HG03039 (cell line): ENCODE results near the gene HTT.

ENCODE experiments used
- ATAC-seq: cut with Tn5 transposase; IDR thresholded peaks from one replicate; pipeline ENCODE4 v1.9.1; 2021; ENCODE audit warnings: mild to moderate bottlenecking, moderate library complexity; ENCODE audit not compliant: unreplicated experiment

The HTT gene

DNA sequence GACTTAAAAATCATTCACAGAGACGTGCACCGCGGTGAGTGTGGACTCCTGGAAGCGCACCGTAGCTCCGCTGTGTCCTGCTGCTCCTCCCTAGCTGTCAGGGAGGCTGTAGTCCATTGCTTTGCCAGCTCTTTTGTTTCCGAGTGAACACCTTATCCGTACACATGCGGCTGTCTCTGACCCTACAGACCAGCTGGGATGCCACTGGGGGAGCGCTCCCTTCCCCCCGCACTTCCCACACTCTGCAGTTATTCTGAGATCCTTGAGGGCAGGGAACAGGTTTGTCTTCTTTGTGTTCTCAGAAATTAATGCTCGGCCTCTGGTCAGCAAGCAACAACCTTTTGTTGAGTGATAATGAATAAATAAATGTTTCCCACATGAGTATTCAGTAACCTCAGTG lies 140.8 kb downstream of the HTT start:
- ATAC-seq = no peak

DNA sequence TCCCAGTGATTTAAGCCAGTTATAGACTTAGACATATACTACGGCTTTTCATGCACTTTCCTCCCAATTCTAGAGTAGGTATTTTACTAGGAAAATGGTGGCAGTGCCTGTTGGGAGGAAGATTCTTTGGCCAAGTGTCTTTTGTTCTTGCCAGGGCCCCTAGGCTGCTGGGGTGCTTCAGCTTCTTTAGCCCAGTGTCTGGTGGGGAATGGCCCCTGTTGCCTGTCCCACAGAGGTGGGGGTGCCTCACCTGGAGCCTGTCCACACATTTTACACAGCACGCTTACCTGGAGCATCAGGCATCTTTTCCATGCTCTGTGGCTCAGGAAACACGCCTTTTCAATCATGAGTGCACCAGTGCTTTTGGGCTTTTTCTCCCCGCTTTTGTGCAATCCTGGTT lies 141.3 kb downstream of the HTT start:
- no peak for ATAC-seq

DNA sequence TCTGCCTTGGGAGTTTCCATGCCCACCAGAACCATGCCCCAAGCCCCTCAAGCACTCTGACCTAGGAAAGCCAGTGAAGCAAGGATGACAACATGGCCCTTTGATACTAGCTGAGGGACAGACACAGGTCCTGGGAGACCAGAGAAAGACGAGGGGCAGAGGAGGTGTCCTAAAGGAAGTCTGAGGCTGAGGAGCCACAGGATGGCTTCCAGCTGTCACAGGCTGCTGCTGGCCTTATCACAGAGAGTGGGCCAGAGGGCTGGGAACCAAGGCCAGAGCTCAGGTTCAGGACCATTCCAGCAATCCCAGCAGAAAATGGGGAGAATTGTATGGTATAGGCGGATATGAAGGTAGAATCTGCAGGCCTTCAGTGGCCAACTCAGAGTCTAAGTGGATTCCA lies 142.8 kb downstream of the HTT start:
- no peak for ATAC-seq

DNA sequence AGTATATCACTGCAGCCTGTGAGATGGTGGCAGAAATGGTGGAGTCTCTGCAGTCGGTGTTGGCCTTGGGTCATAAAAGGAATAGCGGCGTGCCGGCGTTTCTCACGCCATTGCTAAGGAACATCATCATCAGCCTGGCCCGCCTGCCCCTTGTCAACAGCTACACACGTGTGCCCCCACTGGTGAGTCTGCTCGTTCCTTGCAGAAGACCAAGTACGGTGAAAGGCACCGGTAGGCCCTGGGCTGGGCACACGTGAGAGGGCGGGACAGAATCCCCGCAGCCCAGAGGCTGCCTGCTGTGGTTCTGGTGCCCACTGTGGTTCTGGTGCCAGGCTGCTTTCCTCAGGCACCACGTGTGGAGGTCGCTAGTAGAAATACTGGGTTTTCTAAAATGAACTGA lies 143.3 kb downstream of the HTT start:
- no peak for ATAC-seq

DNA sequence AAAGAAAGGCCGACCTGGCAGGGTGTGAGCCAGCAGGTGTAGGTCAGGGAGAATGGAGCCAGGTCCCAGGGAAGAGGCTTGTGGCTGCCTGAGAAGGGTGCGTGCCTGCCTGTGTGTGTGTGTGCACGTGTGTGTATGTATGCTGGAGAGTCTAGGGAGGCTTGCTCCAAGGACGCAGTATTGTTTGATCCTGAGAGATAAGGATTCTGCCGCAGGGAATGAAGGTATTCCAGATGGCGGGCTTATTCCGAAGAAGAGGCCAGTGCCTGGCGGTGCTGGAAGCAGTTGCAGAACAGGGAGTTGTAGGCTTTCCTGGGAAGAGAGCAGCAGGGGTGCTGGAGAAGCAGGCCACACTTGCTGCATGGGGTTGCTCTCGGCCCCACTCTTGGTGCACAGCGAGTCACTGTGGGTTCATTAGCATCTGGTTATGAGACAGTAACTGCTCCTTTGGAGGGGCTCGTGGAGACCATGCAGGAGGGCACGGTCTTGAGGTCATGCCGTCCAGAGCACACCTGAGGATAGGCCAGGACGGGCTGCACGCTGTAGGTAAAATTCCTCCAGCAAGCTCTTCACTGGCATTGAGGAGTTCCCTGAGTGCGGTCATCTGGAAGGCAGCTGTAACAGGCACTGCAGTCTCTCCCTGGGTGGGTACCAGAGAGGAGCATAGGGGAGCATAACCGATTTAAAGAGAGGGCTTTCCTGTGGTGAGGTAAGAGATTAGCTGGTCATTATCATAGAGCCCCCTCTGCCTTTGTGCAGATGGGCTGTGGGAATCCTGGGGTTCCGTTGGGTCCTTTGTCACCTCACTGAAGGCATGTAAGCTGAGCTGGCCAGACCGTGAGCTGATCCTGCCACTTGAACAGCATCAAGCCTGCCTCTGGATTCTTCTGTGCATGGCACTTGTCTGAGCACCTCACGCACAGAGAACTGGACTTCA lies 144.6 kb downstream of the HTT start:
- ATAC-seq = no peak

DNA sequence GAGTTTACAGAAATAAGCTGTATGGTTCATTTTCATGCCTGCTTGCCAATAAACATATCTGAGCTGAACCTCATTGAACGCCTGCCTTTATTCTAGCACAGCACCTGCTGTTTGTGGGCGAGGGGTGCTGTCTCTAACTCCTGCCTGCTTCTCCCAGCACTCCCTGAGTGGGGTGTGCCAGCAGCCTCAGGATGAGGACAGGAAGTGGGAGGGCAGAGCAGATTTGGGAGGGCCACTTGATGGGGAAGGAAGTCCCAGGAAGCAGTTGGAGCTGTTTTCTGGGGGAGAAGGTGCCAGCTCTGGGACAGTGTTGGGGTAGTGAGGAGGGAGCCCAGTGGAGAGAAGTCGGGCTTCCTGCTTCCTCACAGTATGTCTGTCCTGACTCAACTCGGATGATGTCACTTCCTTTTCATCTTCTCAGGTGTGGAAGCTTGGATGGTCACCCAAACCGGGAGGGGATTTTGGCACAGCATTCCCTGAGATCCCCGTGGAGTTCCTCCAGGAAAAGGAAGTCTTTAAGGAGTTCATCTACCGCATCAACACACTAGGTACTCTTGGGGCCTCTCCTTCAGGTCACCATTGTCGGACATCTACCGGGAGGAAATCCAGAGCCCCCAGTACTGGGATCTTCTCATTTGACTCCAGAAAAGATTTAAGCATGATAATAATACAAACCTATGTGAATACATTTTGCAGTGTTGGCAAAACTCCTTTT lies 145.4 kb downstream of the HTT start:
- no peak for ATAC-seq

DNA sequence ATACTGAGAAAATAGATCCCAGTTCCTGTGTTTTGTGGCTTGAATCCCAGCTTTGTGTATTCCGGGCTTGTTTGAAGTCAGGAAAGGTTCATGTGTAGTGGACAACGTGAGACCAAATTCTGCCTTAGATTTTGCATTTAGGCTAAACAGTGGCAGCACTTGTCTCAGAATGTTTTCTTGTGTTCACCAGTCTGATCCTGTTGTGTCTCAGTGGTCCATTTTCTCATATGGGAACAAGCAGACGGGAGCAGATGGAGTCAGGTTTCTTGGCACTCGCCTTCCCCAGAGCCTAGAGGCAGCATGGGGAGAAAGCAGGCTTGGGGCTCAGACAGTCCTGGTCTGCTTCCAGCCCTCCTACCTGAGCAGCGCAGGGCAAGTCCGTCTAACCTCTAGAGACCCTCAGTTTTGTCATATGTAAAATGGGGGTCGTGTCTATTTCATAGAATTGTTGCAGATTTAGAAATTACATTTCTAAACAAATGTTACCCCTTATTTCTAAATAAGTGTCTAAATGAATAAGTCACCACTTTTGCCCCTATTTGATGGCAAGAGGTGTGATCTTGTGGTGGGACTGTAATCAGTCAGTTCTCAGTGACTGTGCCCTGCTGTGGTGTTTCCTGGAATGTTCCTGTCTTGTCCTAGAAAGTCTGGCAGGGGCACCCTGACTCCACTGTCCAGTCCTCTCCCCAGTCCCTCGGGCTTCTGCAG lies 146.1 kb downstream of the HTT start:
- ATAC-seq = no peak

DNA sequence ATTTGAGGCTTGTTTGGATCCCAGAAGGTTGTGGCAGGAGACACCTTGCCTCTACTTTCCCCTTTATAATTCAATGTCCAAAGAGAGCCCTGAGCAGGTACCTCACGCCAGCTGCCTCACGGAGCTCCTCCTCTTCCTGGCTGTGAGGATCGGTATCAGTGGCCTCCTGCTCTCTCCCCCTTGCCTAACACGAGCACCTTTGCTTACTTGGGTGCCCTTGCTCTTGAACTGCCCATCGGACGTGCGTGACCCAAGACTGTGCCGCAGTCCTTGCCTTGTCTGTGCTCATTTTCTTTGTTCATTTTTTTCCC lies 146.7 kb downstream of the HTT start:
- ATAC-seq = no peak

DNA sequence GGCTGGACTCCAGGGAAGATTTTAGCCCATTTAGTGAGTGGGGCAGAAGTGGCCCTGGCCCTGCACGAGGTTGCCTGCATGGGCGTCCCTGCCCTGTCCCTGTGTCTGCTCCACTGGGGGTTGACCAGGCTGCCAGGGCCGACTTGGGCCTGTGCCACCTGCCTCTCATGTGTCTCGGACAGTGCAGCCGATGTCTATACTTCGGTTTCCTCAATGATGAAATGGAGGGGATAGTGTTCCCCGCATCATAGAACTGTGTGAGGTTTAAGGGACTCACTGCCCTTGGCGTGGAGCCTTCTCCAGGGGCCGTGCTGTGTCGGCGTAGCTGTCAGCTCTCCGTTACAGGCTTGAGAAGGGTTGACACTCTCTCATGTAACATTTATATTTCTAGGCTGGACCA lies 147.5 kb downstream of the HTT start:
- no peak for ATAC-seq

DNA sequence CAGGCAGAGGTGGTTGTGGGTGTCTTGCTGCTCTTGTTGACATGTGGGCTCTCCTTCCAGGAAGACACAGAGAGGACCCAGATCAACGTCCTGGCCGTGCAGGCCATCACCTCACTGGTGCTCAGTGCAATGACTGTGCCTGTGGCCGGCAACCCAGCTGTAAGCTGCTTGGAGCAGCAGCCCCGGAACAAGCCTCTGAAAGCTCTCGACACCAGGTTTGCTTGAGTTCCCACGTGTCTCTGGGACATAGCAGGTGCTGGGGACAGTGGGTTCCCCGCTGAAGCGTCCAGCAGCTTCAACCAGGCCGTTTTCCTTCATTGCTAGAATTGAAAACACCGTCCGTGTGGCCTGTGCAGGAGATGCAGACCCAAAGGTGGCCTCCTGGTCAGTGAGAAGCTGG lies 148.9 kb downstream of the HTT start:
- no peak for ATAC-seq

DNA sequence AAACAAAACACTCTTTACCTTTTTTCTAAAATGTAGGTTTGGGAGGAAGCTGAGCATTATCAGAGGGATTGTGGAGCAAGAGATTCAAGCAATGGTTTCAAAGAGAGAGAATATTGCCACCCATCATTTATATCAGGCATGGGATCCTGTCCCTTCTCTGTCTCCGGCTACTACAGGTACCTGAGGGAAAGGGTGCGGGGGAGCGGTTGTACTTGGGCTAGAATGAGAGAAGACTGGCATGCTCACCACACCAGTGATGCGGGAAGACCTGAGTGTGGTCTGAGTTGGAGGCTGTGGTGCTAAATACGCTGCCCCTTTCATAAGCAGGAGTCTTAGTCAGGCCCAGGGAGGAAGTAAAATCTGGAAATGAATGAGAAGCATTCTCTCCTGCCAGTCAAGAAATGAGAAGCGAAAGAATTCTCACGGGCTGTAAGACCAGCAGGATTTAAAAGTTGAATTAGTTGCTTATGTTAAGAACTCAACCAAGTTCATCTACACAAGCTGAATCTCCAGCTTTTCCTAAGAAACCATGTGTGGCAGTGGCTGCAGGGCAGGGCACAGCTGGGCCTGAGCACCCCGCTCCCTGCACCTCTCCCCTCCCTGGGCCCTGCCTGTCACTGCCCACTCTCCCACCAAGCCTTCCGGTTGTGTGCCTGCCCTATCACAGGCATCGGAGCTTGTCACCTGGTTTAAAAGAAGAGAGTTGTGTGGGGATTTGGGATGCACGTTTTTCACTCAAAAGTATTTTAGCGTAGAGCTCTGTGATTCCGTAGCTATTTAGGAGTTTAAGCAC lies 149.7 kb downstream of the HTT start:
- no peak for ATAC-seq

DNA sequence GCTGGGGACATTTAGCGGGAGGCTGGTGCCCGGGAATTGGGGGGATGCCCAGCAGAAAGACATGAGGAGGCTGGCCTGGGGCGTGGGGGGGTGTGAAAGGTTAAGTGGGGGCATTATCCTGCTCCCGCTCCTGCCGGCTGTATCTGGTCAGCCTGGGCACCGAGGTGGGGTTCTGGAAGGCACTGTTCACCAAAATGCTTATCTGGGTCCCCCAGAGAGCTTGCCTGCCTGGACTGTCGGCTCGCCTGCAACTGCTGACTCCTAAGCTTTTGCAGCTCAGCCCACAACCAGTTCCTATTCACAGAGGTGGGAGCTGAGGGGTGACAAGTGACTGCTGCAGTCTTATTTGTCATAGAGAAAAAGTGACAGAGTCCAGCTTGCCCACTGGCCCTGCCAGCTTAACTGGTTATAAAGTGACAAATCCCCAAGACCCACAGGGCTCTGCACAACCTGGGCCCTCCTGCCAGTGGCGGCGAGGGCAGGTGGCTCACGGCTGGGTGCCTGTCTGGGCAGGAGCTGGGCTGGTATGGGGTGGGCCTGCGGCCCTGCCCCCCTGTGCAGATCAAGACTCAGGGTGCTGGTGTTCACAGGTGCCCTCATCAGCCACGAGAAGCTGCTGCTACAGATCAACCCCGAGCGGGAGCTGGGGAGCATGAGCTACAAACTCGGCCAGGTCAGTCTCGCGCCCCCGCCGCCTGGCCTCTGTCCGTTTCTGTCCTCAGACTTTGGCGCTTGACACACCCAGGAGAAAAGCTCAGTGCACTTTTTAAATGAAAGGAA lies 150.8 kb downstream of the HTT start:
- ATAC-seq = no peak

DNA sequence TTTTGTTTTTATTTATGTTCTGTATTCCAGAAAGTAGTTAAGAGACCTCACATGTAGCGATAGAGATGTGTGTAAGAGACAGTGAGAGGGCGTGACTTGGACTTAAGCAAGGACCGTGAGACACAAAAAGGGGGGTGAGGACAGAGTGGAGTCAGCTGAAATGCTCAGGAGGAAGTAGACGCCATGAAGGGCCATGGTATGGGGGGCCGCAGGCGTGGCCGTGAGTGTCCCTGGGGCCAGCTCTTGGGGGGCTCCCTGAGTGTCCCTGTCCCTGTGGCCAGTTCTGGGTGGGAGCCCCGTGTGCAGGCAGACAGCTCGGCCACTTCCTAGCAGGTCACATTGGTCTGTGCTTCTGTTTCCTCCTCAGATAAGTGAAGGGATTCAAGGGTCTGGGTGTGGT lies 151.5 kb downstream of the HTT start:
- no peak for ATAC-seq

DNA sequence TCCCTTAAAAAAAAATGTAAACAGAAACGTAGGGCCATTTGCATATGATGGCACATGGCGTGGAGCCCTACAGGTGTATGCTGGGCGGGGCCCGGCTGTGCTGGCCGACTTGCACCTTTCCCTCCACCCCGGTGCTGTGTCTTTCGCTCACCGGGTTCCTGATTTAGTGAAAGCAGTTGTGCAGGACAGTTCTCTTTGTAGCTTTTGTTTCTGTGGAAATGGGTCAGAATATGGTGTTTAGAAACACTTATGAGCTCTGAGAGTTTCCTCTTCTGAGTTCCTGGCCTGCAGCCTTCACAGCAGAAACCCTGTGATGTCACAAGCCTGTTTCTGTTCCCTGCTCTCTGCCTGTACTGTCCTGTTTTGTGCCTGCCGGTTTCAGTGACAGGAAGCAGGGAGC lies 152.0 kb downstream of the HTT start:
- no peak for ATAC-seq

DNA sequence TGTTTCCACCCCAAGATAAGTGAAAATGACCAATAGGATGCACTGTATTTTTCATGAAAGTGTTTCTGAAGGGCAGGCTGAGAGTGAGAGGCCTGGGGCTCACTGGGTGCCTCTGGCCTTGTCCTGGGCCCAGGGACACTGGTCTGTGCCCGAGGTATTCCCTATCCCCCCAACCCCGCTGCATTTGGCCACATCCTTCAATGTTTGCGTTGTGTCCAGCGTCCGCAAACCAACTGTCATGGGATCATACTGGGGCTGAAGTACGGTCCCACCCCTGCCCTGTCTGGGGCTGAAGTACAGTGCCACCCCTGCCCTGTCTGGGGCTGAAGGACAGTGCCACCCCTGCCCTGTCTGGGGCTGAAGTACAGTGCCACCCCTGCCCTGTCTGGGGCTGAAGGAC lies 152.5 kb downstream of the HTT start:
- ATAC-seq = no peak

DNA sequence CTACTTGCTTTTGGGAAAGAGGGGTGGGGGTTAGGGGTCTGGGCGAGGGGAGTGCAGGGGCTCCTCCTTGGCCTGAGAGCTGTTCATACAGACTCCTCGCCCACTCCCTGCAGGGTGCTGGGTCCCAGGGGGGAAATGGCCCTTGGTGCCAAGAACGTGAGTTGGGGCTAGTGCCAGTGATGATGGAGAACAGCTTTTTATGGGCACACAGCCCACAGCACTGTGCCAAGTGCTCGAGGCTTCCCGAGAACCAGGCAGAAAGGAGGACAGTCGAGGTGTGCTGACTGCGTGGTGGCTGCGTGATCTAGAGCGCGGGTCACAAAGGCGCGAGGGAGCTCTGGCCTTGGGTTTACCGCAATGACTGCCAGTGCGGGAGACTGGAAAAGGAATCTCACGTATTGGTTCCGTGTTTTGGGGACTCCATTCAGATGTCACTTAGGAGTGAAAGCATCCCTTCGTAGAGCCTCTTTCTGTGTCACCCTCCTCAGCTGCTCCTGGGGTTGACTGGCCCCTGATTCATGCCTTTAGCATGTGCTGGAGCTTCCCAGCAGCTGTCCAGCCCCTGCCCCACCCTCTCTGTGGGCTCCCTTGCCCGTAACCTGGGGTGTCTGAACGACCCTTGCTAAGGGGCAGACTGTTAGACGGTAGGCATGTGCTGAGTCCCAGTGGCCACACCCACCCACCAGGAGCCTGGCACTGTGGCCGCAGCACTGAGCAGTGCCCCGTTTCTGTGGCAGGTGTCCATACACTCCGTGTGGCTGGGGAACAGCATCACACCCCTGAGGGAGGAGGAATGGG lies 153.6 kb downstream of the HTT start:
- no peak for ATAC-seq

DNA sequence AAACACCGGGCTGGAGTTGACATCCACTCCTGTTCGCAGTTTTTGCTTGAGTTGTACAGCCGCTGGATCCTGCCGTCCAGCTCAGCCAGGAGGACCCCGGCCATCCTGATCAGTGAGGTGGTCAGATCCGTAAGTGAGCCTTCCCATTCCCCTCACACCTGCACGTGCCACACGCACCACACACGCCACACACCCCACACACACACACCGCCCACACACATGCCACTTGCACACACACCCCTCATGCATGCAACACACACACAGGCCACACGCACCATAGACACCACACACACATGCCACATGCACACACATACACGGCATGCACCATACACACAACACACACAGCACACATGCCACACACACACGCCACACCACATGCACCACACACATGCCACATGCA lies 154.4 kb downstream of the HTT start:
- no peak for ATAC-seq

DNA sequence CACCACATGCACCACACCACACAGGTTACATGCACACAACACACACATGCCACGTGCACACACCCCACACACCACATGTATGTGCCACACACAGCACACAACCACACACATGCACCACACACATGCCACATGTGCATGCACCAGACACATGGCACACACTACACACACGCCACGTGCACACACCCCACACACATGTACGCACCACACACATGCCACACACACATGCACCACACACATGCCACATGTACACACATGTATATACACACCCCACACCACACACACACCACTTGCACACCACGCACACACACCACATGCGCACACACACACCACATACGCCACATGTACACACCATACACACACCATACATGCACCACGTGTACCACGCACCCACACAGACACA lies 154.8 kb downstream of the HTT start:
- ATAC-seq = no peak

DNA sequence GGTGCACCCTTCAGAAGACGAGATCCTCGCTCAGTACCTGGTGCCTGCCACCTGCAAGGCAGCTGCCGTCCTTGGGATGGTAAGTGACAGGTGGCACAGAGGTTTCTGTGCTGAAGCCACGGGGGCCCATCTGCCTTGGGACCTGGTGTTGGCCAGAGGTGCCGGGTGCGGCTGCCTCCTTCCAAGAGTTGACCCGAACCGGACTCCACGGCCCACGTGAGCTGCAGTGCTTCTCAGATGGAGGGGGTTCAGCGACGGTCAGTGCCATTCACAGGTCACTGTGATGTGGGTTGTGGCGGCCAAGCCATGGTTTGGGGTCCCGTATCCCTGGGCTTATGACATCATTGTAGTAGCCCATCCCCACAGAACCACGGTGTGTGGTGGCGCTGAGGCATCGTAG lies 155.5 kb downstream of the HTT start:
- no peak for ATAC-seq

DNA sequence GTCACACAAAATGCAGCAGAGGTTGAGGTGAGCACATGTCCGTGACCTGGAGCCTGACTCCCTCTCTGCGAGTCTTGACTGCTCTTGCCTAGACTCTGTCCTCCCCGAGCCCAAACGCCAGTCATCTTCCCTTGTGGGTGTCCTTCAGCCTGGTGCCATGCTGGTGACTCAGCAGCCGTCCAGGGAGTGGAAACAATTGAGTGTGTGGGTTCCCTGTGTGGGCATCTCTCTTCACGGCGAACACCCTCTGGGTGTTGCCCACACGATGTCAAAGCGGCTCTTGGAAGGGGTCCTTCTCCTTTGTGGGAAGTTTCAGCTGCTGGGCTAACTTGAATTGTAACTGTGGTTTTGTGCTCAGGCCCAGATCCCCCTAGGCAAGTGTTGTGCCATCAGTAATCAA lies 157.0 kb downstream of the HTT start:
- no peak for ATAC-seq
